Activated naive CD4-positive, alpha-beta T cell (primary cell): ENCODE data around the gene CREB3L2.

ENCODE experiments used
- DNase-seq, 4 experiments: peaks; one replicate each; lab custom pipeline; 2025; lab: John Stamatoyannopoulos, UW

The CREB3L2 gene

DNA sequence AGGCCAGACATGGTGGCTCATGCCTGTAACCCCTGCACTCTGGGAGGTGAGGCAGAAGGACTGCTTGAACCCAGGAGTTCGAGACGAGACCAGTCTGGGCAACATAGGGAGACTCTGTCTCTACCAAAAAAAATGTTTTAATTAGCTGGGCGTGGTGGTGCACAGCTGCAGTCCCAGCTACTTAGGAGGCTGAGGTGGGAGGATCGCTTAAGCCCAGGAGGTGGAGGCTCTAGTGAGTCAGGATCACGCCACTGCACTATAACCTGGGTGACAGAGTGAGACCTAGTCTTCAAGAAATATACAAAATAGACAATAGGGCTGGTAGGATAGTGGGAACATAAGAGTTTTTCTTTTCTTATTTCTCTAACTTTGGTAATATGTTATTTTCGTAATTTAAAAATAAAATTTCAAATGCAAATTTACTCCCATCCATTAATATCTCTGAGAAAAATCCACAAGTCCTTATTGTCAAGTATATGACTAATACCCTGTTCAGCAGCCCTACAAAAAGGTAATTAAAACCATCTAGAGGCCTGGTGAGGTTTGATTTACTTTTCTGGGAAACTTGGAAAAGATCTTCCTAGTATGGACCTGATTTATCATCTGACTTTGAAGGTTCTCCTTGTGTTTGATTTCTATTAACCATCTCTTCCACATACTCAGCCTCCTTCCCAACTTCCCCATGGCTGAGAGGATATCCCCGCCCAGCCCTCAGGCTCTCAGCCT lies 50.0 kb downstream of the CREB3L2 start:
- no peak for DNase-seq

DNA sequence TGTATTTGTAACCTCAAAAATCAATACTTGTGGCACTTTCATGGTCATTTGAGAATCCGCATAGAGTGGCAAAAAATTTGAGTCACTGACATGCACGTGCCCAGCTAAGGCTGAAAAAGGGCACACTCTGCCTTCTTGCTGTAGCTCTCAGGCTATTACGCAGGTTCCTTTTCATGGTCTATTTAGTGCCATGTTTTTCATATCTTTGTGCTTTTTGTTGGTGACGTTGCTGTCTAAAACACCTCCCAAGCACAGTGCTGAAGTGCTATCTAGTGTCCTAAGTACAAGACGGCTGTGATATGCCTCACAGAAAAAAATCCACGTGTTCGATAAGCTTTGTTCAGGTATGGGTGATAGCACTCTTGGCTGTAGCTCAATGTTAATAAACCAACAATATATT lies 50.9 kb downstream of the CREB3L2 start:
- no peak for DNase-seq

DNA sequence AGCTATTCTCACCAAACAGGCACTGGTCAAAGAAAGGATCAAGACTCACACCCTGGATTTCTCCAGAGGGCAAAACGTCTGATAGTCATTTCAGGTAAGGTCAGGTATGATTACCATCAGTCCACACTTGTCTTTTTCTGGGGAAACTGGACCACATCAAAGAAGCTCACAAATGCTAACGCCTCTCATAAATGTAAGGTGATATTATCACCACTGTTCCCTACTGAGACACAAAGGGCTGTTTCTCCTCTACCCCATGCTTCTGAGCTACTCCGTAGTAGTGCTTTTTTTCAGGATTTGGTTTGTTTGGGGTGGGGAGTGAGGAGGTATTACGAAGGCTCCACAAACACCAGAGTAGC lies 51.6 kb downstream of the CREB3L2 start:
- no peak for DNase-seq

DNA sequence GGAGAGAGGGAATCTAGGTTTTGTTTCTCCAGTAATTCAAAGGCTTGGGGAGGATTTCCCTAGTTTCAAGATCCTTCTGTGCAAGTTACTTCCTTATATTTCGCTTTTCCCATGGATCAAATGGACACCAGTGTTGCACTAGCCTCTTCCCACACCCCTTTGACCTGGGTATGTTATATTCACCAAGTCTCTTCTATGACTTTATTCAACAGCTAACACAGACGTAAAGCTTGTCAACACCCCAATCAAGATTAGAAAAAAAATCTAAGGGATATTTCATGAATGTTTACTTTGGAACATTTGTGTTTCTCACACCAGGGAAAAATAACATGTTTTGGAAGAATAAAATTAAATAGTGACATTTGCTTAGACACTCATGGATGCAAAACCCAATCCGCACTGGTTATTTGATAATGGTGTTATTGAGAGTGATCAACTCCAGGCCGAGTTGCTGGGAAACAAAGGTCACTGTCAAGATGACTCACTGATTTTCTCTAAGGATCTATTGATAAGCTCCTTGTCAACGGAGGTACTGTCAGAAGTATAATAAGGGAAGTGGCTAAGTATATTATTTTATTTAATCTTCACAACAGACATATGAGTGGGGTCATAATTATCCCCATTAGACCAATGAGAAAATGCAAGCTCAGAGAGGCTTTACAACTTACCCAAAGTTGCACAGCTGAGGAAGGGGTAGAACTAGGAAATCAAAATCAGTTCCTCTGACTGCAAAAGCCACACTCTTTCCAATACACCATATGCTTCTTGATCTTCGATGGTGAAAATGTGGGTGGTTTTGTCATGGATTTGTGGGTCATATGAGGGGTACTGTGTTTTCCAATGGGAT lies 52.2 kb downstream of the CREB3L2 start:
- DNase-seq: no peak

DNA sequence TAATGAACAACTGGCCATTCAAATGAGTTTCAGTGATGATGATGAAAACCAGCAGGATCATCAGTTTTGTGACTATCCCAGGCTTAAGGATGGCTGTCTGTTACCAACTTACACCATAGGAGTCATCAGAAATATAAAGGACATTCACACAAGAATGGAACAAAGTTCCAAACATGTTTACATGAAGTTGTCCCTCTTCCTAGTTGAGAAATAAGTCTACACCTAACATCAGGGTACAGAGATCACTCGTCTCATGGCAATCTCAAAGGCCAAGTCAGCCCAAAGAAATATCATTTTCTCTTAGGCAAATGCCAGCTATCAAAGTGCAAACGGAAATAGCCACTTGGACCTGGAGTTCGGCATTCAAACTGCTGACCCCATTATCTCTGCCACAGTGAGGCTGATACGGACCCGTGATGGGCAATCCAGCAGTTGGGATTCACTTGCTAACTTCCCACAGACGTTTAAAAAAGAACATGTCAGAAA lies 53.0 kb downstream of the CREB3L2 start:
- no peak for DNase-seq

DNA sequence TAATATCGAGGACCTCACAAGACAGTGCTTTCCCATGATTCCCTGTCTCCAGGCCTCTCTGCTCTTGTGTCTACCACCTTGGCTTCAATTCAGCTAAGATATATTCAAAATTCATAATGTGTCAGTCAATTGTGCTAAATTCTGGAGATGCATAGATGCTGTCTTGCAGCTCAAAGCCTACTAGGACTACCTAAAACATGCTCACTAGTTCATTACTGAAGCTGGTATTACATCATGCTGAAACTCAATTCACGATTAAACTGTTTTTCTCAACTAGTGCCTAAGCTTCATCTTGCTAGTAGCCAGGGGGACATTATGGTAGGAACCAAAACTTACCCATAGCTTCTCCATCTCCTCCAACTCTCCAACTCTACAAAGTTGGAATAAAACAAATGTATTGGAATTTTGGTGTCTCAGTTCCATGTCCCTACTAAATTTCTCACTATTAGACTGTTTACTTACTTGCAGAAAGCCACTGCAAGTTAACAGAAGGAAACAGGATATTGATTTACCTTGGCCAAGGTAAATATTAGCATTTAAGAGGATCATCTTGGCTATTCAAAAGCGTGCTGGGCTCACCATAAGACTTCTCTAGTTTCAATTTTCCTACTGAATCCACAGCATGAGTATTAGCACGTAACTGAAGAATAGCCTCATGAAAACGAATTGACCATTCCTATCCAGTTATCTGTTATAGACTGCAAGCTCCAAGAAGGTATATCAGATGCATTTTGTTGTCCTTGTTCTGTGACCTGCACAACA lies 53.6 kb downstream of the CREB3L2 start:
- no peak for DNase-seq

DNA sequence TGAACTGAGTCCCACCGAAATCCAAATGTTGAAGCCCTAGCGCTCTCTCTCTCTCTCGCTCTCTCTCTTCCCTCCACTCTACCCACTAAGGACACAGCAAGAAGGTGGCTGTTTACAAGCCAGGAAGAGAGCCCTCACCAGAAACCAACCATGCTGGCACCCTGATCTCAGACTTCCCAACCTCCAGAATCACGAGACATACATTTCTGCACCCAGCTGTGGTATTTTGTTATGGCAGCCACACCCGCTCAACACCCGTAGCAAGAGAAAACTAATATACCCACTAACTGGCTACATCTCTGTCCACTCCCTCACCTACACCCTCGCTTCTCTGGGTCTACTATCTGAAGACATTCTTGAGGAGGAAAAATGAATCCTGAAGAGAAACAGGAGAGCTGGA lies 54.8 kb downstream of the CREB3L2 start:
- DNase-seq: no peak

DNA sequence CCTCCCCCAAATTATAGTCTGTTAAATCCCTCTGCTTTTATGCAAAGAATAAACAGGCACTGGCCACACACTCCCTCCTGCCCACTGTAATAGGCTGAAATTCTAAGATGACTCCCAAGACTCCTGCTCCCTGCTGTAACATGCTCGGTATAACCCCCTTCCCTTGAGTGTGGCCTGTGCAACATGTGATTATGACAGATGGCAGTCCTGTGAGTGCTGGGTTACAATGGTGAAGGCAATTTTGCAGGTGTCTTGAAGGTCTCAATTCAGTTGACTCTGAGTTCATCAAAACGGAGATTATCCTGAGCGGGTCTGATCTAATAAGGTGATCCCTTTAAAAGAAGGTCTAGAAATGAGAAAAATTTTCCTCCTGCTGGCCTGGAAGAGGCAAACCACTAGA lies 55.9 kb downstream of the CREB3L2 start:
- DNase-seq: no peak

DNA sequence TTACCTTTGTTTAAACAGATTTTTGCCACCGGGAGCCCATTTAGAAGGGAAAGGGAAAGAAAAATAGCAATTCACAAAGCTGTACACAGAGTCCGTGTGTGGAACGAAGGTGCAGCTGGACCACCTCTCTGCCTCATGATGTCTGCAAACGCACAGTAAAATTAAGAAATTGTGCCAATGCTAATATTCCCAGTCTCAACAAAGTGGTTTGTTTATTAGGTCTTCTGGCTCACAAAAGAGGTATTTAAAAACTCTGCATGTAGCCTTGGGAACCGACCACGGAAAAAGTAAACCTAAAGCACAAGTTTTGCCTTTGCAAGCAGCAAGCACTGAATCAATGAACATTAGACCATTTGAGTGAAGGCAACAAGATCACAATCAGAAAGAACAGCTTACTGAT lies 57.7 kb downstream of the CREB3L2 start:
- no peak for DNase-seq

DNA sequence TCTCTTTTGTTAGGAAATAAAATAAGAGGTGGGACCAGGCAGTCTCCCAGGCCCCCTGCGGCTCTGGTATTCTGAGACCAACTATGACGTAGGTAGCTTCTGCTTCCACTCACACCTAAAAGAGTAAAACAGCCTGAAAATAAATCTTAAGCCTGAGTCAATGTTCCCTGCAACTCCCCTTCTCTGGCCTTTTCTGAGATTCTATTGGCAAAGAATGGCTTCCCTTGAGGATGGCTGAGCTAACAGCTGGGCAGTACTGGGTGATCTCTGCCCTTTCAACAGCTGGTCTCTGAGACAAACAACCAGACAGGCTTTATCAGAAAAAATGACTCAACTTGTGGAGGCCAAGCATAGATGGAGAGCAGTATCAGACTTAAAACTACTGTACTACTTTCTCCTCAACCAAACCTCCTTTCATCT lies 58.7 kb downstream of the CREB3L2 start:
- DNase-seq: no peak

DNA sequence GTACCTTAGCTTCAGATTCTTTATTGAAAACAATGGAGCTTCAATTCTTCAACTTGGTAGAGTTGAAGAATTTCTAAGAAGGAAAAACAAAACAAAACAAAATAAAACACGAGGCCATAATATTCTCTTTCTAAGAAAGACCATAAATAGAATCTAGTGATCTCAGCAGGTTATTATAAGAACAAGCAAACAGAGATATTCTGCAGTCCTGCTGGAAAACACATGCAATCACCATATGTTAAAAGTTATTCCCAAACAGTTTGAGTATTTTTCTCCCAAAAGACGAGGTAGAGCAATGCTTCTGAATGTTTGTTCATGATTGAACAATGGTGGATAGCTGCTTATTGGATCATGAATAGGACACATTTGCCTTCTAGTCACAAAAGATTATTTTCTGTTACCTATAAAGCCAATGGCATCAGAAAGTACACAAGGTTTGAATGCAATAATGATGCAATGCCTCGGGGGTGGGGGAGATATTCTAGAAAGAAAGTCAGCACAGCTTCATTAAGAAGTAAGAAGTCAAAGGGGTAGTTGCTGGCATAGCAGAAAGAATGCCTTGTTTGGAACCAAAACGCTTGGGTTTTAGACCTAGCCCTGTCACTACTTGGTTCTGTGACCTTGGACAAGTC lies 59.3 kb downstream of the CREB3L2 start:
- no peak for DNase-seq

DNA sequence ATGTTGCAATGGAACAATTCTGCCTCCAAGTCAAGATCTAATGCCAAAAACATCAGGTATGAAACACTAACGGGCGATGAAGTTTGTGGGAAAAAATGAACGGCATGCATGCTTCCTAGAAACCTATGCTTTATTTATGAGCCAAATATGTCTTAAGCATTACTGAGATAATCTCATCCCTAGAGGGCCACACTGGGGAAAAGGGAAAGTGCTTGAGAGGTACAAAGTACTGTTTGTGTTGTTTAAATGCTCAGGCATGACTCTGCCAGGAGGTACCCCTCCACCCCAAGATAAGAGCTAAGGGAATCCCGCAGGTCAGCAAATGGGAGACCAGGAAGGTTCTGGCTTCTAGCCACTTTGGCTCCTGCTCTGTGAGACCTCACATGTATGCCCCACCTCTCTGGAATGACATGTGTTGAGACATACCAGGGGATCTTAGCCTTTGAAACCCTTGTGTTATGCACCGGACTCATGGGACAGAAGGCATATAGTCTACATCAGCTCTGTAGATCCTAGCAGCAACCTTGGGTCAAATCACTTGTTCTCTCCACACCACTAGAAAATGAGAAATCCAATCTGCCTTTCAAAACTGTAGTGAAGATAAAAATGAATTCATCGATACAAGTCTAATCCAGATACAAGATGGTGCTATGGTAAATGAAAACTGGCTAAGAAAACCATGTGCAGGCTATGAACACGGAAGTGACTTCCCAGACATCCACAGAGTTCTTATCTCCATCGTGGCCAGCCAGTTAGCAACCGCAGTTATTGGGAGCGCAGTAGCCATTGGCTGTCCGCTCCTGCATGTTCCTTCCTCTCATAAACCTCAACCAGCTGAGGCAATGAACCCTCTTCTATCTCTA lies 61.0 kb downstream of the CREB3L2 start:
- DNase-seq: no peak

DNA sequence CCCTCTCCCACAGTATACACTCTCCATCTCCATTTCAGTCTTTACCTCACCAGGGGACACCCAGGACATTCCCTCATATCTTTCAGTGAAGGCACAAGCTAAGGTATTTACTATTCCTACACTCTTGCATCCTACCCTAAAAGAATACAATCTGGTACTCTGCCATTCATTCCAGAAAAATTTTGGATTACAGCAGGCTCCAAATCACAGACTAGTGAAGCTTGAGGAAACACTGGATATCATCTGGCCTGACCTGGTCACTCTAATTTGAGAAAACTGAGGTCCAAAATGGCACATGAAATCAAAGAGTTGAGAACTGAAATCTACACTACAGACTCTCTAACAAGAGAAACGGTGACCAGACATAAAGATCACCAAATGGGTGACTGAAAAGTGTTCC lies 61.7 kb downstream of the CREB3L2 start:
- no peak for DNase-seq

DNA sequence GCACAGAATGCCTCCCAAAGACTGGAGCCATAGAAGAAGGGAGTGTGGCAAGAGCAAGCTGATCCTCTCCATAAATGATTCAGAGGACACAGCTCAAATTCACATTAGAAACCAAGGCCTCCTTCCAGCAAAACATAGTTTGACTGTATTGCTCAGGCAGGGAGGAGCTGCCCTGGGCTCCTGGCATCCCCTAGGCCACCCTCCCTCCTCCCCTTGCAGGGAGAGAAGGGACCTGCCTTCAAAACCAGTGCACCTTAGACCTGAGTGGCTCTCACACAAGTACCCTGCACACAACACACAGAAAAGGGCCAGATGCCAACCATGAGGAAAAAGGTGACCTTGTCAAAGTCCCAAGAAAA lies 64.7 kb downstream of the CREB3L2 start:
- no peak for DNase-seq

DNA sequence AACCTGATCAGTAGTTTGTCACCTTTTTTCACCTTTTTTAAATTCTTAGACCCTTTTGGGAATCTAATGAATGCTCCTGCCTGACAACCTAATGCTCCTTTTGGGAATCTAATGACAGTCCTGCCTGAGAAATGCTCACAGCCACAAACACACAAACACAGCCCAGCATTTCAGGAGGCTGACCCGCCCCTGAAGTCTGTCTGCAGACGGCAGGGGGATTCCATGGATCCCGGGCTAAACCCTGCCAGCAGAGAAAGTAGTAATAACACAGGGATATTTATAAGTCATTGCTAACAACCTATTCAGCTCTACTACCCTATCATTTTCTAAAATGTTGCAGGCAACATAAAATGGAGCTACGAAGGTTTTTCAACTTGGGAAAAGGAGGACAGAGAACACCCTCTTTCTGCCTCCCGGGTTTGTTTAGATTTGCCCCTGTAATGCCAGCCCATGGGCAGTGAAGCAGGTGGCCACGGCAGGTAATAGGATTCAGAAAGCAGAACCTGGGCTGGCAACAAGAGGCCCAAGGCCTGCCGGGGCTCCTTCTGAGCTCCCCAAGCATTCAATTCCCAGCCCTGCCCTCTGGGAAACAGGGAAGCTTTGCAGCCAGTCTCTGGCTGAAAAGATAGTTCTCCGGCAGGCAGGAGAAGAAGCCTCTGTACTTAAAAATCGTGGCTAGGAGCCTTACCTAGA lies 65.2 kb downstream of the CREB3L2 start:
- no peak for DNase-seq

DNA sequence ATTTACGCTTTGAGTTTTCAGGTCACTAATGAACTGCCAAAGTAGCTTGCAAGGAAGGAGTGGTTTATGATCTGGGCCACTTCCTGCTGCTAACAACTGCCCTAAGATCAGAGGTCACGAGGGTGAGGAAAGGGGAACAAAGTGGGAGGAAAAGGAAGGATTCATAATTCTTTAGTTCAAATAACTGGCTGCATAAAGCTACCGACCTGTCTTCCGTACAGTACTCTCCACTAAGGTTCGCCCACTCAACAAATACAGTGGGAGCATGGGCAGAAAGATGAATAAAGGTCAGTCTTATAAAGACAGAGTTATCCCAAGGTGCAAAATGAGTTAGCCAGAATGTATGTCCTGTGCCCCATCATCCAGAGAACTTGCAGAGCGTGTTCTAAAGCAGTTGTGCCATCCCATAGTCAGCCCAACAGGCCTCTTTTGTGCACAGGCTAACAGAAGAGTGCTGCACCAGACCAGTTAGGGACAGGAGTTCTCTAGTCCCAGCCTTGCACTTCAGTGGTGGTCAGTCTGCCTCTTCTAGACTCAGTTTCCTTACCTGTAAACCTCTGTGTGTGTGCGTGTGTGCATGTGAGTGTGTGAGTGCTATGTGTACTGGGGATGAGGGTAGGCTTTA lies 65.9 kb downstream of the CREB3L2 start:
- DNase-seq: no peak

DNA sequence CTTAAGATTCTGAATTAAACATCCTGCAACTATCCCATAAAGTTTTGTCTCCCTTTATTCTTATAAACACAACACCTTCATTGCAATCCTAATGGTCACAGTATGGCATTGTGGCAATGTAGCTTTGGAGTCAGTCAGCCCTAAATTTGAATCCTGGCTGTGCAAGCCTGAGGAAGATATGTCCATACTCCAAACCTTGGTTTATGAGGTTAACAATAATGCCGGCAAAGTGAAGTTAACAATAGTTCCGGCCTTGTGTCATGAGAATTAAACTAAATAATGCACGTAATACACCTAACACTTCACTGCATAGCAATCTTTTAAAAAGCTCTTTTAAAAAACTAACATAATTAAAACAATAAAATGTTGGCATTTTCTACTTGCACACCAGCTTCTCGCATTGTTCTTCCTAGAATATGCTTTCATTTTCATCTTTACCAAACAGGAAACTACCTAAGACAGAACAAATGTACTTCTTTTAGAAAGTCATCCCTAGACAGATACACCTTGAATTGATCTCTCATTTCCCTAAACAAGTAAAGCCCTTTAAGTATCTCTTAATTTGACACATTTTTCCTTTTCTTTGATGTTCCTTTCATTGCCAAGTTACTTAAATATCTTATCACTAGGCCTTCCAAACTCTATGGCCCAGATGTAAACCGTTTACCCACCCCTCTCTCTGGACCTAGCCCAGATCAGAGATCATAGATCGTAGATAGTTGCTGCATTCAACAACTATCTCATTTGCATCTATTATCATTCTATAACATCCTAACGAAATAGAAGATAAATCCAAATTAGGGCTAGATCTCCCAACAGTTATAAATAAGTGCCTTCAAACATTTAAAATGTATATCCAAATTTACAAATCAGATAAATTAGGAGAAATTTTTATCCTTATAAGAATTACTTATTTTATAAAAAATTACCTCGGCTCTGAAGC lies 66.7 kb downstream of the CREB3L2 start:
- DNase-seq: no peak

DNA sequence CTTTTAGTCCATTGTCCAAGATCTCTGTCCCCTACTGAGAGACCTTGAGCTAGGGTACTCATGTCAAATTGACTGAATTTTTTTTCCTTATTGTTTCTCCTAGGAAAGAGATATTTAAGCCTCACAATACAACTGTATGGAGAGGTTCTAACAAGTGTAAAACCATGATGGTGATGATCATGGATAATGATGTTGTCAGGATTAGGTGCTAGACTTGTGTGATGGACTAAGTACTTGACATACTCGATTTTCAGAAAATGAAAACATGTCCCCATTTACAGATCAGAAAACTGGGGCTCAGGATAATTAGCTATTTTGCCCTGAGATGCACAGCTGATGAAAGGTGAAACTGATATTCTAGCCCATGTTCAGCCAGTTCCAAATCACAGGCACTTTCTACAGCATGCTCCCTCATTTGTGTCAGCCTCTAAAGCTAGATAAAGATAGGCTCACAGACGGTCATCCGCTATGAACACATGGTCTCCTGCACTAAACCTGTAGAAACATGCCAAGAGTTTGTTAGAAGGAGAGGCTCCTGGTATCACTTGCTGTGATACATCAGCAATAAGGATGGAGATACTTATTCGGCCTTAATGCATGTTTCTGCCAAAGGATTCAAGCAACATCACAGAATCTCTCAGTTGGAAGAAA lies 67.6 kb downstream of the CREB3L2 start:
- no peak for DNase-seq
